Astrocyte (in vitro differentiated cells and primary cell): ENCODE measurements around the gene CES2.

Source experiments
- CTCF ChIP-seq: IDR thresholded peaks from 2 replicates; pipeline ENCODE4 v1.5.1; 2011; ENCODE audit warnings: low read depth, mild to moderate bottlenecking, inconsistent platforms, low read length, moderate library complexity; ENCODE audit not compliant: insufficient read depth
- EZH2 ChIP-seq: IDR thresholded peaks from 2 replicates; pipeline ENCODE4 v1.6.1; 2012; ENCODE audit warnings: mild to moderate bottlenecking, low read length, inconsistent platforms; ENCODE audit not compliant: insufficient read depth

GRCh38 chr16:66961914-66962313 lies 26.6 kb downstream of the CES2 start:
- no peak for TF ChIP-seq CTCF
- TF ChIP-seq EZH2: no peak
